ENCODE measurements around the gene PSD. TPM values are rescaled to one million over a fixed set of nuclear protein-coding genes. Genes with fewer than 3 reads are reported as not detected.

The PSD gene
- polyA plus RNA-seq, 3 donors, result 6.9 to 9.1 (median 7.8) TPM

Other genes with a start within 250 kb of the PSD start
- 1 to 10 TPM; 2.8 to 3.2 (median 3.2) TPM for gene ELOVL3, start 192.5 kb downstream of the PSD start, polyA plus RNA-seq (ENCODE audit: insufficient read length in 3 of 3)
- under 1 TPM; 0.51 to 0.64 (median 0.53) TPM for gene PITX3, start 177.3 kb downstream of the PSD start, polyA plus RNA-seq (ENCODE audit: insufficient read length in 3 of 3)
- 10 to 100 TPM; 40.5 to 44.7 (median 42.3) TPM for gene GBF1, start 173.3 kb downstream of the PSD start, polyA plus RNA-seq (ENCODE audit: insufficient read length in 3 of 3)
- 10 to 100 TPM; 15.7 to 17.4 (median 16.8) TPM for gene NFKB2, start 23.1 kb downstream of the PSD start, polyA plus RNA-seq (ENCODE audit: insufficient read length in 3 of 3)
- 1 to 10 TPM; 5.9 to 8.0 (median 5.9) TPM for gene FBXL15, start 2.1 kb upstream of the PSD start, polyA plus RNA-seq (ENCODE audit: insufficient read length in 3 of 3)
- 10 to 100 TPM; 72.0 to 78.2 (median 72.9) TPM for gene CUEDC2, start 13.8 kb upstream of the PSD start, polyA plus RNA-seq (ENCODE audit: insufficient read length in 3 of 3)
- under 1 TPM; 0.57 to 0.62 (median 0.58) TPM for gene C10orf95, start 32.8 kb upstream of the PSD start, polyA plus RNA-seq (ENCODE audit: insufficient read length in 3 of 3)
- 10 to 100 TPM; 87.7 to 90.1 (median 89.2) TPM for gene ACTR1A, start 83.9 kb upstream of the PSD start, polyA plus RNA-seq (ENCODE audit: insufficient read length in 3 of 3)
- gene SUFU, start 85.2 kb upstream of the PSD start, polyA plus RNA-seq (ENCODE audit: insufficient read length in 3 of 3), result 10 to 100 TPM; 24.1 to 30.0 (median 27.6) TPM
- 100 to 1,000 TPM; 121 to 127 (median 121) TPM for gene TRIM8, start 225.7 kb upstream of the PSD start, polyA plus RNA-seq (ENCODE audit: insufficient read length in 3 of 3)